Type B pancreatic cell (in vitro differentiated cells): Measurements from ENCODE around the gene IL16. TPM values are rescaled to one million over a fixed set of nuclear protein-coding genes. Genes with fewer than 3 reads are reported as not detected.

Source experiments
- DNase-seq: peaks from one replicate; pipeline ENCODE4 v3.0.0; 2021; ENCODE audit warnings: mixed read lengths; ENCODE audit not compliant: unreplicated experiment; ENCODE audit errors: extremely low spot score
- H3K27ac Mint-ChIP-seq: 2 replicates; pipeline ENCODE4 v1.8.0; 2021; ENCODE audit warnings: mild to moderate bottlenecking, mixed read lengths
- H3K27me3 Mint-ChIP-seq: 2 replicates; pipeline ENCODE4 v1.8.0; 2021; ENCODE audit warnings: mixed read lengths
- H3K36me3 Mint-ChIP-seq: 2 replicates; pipeline ENCODE4 v1.8.0; 2021; ENCODE audit warnings: mixed read lengths
- H3K4me1 Mint-ChIP-seq: one replicate; pipeline ENCODE4 v1.8.0; 2021; ENCODE audit warnings: mixed read lengths; ENCODE audit not compliant: unreplicated experiment
- H3K4me3 Mint-ChIP-seq: 2 replicates; pipeline ENCODE4 v1.8.0; 2021; ENCODE audit warnings: mild to moderate bottlenecking, mixed read lengths
- H3K9me3 Mint-ChIP-seq: 2 replicates; pipeline ENCODE4 v1.8.0; 2021; ENCODE audit warnings: mixed read lengths
- total RNA-seq: library from RNA; stranded (reverse); gene quantifications from 2 replicates; pipeline ENCODE4 v1.2.1, GENCODE V29; 2021; ENCODE audit warnings: low replicate concordance
- TF ChIP-seq, protein P1 (sequence below): fragments of 200-600 bp; sonication (generic); conservative IDR thresholded peaks from 2 replicates; pipeline ENCODE4 v1.5.0; 2021; ENCODE audit warnings: antibody characterized with exemption, mild to moderate bottlenecking

Gene IL16
- total RNA-seq, 1 donor from 2014 or later, result 0.14 TPM

DNA sequence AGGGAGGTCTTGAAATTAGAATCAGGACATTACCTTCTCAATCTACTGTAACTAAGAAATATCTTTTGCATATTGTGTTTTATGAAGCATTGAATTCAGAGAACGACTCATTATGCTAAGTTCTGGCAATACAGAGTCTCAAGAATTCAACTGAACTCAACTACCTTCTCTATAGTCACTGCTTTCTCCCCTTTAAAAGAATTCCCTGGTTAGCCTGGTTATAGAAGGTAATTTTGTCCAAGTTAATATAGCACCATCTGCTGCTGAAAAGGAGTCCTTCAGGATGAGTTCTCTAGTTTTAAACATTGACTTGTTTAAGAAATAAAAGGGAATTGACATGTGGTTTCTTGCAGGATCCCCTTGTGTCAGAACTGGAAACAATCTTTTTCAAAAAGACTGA is 60.2 kb downstream of the IL16 start:
- no peak overlapping the region for H3K27ac Mint-ChIP-seq
- no peaks in the 10 kb centered on the region for H3K9me3 Mint-ChIP-seq
- no peak overlapping the region for H3K4me3 Mint-ChIP-seq
- H3K36me3 Mint-ChIP-seq, result no peaks in the 10 kb centered on the region
- no peak for DNase-seq
- TF ChIP-seq, protein P1, sequence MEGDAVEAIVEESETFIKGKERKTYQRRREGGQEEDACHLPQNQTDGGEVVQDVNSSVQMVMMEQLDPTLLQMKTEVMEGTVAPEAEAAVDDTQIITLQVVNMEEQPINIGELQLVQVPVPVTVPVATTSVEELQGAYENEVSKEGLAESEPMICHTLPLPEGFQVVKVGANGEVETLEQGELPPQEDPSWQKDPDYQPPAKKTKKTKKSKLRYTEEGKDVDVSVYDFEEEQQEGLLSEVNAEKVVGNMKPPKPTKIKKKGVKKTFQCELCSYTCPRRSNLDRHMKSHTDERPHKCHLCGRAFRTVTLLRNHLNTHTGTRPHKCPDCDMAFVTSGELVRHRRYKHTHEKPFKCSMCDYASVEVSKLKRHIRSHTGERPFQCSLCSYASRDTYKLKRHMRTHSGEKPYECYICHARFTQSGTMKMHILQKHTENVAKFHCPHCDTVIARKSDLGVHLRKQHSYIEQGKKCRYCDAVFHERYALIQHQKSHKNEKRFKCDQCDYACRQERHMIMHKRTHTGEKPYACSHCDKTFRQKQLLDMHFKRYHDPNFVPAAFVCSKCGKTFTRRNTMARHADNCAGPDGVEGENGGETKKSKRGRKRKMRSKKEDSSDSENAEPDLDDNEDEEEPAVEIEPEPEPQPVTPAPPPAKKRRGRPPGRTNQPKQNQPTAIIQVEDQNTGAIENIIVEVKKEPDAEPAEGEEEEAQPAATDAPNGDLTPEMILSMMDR, result peak; percentile 66
- peaks cover 3% of the 10 kb centered on the region for H3K4me1 Mint-ChIP-seq
- H3K27me3 Mint-ChIP-seq, result peaks cover 16% of the 10 kb centered on the region

DNA sequence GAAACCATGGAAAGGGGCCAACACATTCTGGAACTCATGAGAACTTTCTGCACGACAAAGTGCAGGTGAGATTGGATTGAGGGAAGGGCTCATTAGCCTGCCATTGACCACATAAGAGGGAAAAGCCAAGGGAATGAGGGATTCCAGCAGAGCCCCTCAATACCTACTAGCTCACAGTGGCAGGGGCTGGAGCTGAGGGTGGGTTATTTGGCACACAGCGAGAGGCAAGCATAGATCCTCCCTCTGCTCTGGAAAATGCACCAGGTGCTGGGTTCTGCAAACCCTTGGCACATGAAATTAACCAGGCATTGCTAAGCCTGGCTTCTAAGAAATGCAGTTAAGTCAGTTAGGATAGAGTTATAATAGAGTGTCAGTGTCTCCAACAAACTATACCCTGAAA is 60.8 kb downstream of the IL16 start:
- Mint-ChIP-seq H3K27ac (no peak overlapping the region), H3K9me3 (no peaks in the 10 kb centered on the region), H3K4me1 (peaks cover 3% of the 10 kb centered on the region), H3K27me3 (peaks cover 16% of the 10 kb centered on the region), H3K36me3 (no peaks in the 10 kb centered on the region), H3K4me3 (no peak overlapping the region)
- no peak for DNase-seq
- TF ChIP-seq, protein P1, result no peak

DNA sequence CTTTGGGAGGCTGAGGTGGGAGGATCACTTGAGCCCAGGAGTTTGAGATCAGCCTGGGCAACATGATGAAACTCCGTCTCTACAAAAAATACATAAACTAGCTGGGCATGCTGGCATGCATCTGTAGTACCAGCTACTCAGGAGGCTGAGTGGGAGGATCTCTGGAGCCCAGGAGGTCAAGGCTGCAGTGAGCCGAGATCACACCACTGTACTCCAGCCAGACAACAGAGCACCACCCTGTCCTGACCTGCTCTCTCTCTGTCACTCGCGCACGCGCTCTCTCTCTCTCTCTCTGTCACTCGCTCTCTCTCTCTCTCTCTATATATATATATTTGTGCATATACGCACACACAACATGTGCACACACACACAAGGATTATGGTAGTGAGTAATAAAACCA is 61.8 kb downstream of the IL16 start:
- TF ChIP-seq, protein P1, result no peak
- peaks cover 3% of the 10 kb centered on the region for H3K4me1 Mint-ChIP-seq
- H3K9me3 Mint-ChIP-seq, result no peaks in the 10 kb centered on the region
- no peak for DNase-seq
- H3K27ac Mint-ChIP-seq, result no peak overlapping the region
- H3K4me3 Mint-ChIP-seq, result no peak overlapping the region
- no peaks in the 10 kb centered on the region for H3K36me3 Mint-ChIP-seq
- H3K27me3 Mint-ChIP-seq, result peaks cover 16% of the 10 kb centered on the region

DNA sequence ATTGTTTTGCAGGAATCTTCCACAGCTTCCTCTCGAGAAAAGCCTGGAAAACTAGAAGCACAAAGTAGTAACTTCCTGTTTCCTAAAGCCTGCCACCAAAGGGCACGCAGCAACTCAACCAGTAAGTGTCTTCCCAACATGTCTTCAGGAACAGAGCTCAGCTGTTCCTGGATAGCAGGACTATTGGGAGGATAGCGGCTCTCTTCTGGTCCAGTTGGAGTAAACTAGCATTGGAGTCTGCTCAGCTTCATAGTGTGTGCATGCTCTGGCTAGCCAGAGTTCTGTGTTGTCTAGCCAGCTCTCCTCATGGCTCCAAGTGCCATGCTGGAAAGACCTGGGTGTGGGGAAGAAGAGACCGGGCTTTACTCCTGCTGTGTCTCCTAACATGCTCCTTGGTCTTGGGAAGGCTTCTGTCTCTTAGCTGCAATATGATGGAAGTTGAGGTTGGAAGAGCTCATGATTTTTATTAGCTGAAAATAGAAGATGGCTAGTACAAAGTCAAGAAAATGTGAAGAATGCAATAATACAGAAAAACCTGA is 63.1 kb downstream of the IL16 start:
- Mint-ChIP-seq H3K9me3 (no peaks in the 10 kb centered on the region), H3K4me3 (no peak overlapping the region), H3K36me3 (no peaks in the 10 kb centered on the region), H3K27me3 (peaks cover 21% of the 10 kb centered on the region), H3K27ac (no peak overlapping the region), H3K4me1 (peaks cover 1% of the 10 kb centered on the region)
- DNase-seq, result no peak
- TF ChIP-seq, protein P1, result no peak

DNA sequence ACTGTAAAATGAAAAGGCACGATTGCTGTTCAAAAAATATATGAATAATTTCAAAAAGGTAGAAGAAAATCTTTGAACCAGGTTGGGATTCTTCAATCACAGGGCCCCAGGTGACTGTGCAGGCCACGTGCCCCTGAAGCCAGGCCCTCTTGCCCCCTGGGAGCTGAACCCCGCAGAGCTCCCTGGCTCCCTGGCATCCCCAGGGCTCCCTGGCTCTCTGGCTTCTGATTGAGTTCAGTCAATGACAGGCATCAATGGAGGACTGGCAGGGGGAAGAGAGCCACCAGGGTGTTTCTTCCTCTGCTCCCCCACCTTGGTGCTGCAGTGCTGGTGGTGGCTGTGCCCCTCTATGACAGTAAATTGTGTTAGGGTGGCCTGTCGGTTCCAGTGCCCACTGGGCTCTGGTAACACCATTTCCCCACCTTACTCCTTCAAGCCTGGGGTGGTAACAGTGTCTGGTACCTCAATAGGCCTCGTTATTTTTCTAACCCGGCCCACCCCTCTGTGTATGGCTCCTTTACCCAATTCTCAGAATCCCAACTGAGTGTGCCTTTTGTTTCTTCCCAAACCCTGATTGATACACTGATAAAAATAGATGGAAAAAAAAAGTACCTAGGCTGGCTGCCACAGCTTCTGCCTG is 64.6 kb downstream of the IL16 start:
- no peaks in the 10 kb centered on the region for H3K9me3 Mint-ChIP-seq
- no peak overlapping the region for H3K27ac Mint-ChIP-seq
- no peak for DNase-seq
- H3K27me3 Mint-ChIP-seq, result peaks cover 32% of the 10 kb centered on the region
- H3K4me3 Mint-ChIP-seq, result no peak overlapping the region
- H3K36me3 Mint-ChIP-seq, result no peaks in the 10 kb centered on the region
- TF ChIP-seq, protein P1, result no peak
- peaks cover 13% of the 10 kb centered on the region for H3K4me1 Mint-ChIP-seq
